Activated CD4-positive, alpha-beta T cell treated with anti-CD3 and anti-CD28 coated beads, Interleukin-2, amount 50 U/mL, for 48 hours (primary cell): ENCODE results near the gene ASRGL1.

Source experiments
- DNase-seq, 2 experiments: peaks; one replicate each; pipeline ENCODE4 v3.0.0-alpha.2; 2020

The ASRGL1 gene

GRCh38 chr11:62419314-62419929, 82.2 kb downstream of the ASRGL1 start:
- DNase-seq, result no peak

- DNase-seq, result no peak
These were observed 82.7 kb downstream of the ASRGL1 start for GRCh38 chr11:62419943-62420342.

GRCh38 chr11:62420882-62421281, 83.6 kb downstream of the ASRGL1 start:
- no peak for DNase-seq

DNA sequence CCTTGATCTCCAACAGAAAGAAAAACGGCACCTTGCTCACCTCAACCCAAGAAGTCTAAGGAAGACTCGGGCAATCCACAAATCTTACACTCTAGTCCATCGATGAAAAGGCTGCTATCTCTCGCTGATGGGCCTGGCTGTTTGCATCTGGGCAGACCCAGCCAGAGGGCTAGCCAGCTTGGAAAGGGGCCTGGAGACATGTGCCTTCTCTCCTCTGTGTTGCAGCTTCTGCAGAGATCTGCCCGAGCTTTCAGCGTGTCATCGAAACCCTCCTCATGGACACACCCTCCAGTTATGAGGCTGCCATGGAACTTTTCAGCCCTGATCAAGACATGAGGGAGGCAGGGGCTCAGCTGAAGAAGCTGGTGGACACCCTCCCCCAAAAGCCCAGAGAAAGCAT, 84.7 kb downstream of the ASRGL1 start:
- no peak for DNase-seq

- DNase-seq, result no peak
These were observed 85.8 kb downstream of the ASRGL1 start for GRCh38 chr11:62423012-62423411.

- peak; percentile 13 to 30 for DNase-seq
These were observed 90.5 kb downstream of the ASRGL1 start for GRCh38 chr11:62427630-62428233.

DNA sequence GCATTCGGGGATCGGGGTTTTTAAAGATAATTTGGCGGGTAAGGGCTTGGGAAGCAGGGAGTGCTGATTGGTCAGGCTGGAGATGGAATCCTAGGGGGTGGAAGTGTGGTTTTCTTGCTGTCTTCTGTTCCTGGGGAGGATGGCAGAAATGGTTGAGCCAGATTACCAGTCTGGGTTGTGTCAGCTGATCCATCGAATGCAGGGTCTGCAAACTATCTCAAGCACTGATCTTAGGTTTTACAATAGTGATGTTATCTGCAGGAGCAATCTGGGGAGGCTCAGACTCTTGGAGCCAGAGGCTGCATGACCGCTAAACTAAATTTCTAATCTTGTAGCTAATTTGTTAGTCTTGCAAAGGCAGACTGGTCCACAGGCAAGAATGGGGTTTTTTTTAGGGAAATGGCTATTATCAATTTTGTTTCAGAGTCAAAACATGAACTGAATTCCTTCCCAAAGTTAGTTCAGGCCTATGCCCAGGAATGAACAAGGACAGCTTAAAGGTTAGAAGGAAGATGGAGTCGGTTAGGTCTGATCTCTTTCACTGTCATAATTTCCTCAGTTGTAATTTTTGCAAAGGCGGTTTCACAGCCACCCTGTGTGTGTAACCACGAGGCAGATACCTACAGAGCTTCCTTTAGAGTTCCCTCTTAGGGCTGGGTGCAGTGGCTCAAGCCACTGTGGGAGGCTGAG, 91.8 kb downstream of the ASRGL1 start:
- no peak for DNase-seq

- DNase-seq, result no peak
These were observed 93.2 kb downstream of the ASRGL1 start for GRCh38 chr11:62430425-62430824.

DNA sequence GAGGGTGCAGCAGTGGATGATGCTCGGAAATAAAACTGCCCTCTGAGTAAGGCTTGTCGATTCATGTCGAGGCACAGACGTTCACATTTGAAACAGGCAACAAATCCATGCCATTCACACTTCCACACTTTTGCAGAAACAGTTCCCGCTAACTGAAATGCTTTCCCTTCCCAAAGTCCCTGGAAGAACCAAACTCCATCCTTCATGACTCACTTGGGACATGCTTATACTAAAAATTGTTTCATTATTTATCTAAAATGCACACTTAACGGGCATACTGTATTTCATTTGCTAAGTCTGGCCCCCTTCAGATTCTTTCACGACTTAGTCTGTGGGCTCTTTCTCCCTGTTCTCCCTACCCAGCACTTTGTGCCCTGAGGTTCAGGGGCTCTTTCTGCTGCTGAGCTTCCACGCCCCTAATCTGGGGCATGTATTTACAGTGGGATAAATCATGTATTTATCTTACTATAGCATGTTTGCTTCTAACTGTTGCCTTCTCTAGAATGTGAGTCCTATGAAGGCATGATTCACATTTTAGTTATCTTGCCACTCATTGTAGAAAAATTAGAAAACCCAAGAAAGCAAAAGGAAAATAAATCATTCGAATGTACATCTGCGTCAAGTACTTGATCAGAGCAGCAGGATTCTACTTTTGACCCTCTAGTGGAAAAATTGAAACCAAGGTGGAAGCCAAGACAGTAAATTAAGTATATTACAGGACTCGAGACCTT, 94.1 kb downstream of the ASRGL1 start:
- no peak for DNase-seq

DNA sequence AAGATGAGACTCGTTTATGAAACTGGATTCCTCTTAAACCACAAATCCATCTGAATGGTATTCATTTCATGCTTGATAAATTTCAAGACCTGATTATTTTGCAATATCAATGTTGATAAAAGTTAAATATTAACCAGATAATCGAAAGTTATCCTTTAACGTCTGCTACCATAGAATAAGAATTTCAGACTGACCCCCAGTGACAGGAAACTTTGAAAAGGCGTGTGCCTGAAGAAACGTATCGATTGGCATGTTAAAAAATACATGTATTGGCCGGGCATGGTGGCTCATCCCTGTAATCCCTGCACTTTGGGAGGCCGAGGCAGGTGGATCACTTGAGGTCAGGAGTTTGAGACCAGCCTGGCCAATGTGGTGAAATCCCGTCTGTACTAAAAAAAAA, 95.4 kb downstream of the ASRGL1 start:
- no peak for DNase-seq

DNA sequence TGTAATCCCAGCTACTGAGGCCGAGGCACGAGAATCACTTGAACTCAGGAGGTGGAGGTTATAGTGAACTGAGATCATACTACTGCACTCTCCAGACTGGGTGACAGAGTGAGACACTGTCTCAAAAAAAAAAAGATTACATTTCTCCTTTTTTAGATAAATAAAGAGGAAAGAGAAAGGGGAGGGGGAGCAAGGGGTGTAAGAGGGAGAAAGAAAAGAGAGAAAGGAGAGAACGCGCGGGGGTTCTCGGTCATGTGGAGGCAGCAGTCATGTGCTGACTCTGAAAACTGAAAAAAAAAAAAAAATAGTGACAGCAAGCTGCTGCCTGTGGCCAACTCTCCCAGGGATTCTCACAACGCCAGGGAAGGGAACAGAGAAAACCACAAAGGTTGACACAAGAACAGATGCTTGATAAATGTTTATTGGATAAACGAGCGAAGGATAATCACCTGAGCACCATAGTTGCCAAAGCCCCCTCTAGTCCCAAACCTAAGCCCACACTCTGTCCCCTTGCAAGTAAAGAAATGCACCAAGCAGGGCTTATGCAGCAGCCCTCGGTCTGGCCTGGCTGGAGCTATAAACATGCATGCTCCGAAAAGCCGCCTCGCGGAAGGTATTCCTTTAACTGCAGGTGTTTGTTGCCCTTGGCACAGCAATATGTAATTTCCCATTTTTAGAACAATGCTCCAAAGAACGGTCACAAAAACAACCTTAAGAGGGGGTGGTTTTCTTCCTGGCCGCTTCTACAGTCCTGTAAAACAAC, 96.1 kb downstream of the ASRGL1 start:
- no peak for DNase-seq

DNA sequence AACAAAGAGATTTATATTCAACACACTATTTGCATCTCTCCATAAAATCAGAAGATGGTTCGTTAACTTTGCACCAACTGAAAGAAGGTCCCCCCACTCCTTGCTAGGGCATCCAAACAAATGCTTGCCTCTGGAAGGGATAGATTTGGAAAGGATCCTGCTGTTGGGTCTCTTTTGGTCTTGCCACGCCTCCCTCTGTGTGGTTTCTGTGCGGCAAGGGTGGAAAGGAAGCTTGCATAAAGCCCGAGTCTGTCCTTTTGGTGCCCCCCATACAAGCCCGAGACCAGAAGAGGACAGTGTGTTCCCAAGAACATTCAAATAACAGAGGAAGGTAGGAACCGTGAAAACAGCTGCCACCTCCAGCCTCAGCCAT, 96.6 kb downstream of the ASRGL1 start:
- DNase-seq, result no peak

GRCh38 chr11:62435846-62436660, 98.8 kb downstream of the ASRGL1 start:
- no peak for DNase-seq

DNA sequence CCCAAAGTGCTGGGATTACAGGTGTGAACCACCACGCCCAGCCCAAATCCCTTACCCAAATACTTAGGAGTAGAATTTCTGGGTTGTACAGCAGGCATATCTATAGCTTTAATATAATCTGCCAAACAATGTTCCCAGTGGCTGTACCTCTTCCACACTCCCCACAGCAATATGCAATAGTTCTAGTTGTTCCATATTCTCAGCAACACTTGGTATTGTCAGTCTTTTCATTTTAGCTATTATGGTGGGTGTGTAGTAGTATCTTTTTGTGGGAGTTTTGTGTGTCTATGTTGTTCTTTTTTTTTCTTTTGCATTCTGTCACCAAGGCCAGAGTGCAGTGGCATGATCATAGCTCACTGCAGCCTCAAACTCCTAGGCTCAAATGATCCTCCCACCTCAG, 100.4 kb downstream of the ASRGL1 start:
- no peak for DNase-seq

GRCh38 chr11:62438641-62439040, 101.4 kb downstream of the ASRGL1 start:
- no peak for DNase-seq

DNA sequence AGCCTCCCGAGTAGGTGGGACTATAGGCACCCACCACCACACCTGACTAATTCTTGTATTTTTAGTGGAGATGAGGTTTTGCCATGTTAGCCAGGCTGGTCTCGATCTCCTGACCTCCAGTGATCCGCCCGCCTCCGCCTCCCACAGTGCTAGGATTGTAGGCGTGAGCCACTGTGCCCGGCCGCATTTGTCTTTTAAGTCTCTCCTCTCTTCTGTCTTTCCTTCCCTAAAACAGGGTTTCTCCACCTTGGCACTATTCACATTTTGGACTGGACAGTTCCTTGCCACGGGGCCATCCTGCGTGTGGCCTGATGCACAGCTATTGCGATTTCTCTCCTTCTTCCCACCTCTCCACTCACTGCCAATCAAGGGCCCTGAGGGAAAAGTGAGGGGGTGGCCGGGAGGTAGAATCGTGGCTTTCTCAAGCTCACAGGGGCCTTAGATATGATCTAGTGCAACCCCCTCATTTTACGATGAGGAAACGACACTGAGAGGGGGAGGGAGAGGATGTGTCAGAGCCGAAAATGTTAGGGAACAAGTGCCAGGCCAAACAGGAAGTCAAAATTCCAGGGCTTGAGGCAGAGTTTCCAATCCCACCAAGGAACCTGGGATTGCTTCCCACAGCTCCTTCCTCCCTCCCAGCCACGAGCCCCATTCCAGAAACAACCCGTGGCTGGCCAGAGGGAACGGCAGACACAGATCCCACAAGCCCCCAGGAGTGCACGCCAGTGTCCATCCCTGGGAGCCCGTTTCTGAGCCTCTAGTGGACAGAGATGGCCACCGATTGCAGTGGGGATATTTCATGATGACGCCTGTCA, 102.7 kb downstream of the ASRGL1 start:
- DNase-seq, result no peak
